NCI-H128 (cell line): ENCODE measurements around the gene DCST1.

ENCODE experiments used
- DNase-seq: peaks from one replicate; lab custom pipeline; 2025; ENCODE audit not compliant: unreplicated experiment; lab: John Stamatoyannopoulos, UW

The DCST1 gene

DNA sequence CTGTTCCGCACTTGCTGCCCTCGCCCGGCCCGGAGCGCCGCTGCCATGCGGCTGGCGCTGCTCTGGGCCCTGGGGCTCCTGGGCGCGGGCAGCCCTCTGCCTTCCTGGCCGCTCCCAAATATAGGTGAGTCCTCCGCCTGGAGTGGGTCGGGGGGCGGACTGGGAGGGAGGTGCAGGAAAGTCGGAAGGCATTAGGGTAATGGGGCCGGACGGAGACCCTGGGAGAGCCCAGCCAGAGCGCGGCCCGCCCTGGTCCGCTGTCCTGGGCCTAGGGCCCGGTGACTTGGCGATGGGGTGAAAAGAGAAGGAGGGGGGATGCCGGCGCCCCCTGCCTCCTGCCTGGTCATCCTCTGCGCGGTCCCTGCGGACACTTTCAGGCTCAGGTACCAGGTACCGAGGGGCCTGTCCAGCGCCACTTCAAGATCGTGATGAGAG, 17.7 kb downstream of the DCST1 start:
- DNase-seq = no peak

DNA sequence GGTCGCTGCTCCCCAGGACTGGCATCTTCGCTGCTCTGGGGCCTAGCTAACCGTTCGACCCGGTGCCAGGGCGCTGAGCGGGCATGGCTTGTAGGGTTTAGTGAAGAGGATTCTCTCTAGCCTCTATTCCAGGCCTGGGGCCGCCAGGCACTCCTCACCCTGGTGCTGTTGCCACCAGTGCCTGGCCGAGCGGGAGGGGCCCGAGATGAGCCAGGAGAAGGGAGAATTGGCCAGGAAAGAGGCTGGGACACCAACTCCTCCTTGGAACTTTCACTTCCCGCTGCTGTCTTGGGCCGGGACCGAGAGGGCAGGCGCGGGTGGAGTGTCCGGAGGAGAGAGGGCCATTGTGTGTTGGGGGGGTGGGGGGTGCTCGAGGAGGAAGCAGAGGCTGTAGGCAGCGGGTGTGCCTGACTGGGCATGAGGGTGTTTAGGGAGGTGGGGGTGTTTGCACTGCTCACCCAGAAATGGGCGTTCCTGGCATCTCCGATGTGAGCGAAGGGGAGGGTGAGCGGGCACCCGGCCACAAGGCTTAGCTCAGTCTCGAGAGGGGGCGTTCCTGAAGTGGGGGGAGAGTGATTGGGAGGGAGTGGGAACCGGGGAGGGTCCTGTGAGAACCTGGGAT, 18.3 kb downstream of the DCST1 start:
- peak; percentile 34 for DNase-seq

DNA sequence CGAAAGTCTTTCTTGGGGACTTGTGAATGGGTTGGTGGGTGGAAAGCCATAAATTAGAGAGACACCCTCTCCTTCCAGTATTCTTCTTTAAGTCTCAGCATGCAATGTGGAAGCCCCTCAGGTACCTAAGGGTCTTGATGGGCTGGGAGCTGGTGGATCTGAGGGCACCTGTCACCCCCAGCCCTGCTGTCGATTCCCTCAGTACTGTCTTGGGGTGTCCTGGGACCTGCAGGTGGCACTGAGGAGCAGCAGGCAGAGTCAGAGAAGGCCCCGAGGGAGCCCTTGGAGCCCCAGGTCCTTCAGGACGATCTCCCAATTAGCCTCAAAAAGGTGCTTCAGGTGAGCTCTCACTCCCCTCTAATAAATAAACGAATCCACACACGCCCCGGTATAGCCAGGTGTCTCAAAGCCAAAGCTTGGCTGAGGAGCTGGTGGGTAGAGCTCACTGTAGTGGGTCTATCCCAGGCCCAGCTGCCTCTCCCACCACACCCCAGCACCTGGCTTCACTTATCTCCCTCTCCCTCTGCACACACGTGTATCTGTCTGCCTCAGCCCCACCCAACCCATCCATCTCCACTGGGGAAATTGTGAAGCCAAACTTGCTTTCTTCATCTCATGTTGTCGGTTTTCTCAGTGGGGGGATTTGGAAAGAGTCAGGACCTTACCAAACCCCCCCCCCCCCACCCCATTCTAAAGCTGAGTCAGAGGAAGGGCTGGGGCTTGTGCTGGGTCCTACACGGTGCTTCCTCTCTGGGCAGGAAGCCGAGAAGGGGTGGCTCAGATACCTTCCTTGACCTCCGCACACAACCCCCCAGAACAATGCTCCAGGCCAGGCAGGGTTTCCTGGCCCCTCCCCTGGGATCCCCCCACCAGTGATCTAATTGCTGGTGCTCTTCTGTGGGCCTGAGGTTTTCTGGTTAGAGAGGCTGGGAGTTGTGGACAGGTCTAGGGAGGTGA, 19.1 kb downstream of the DCST1 start:
- DNase-seq = no peak

GRCh38 chr1:155053531-155054105, 20.0 kb downstream of the DCST1 start:
- no peak for DNase-seq

- DNase-seq = no peak
Observed at GRCh38 chr1:155057104-155057503, 23.5 kb downstream of the DCST1 start.

DNA sequence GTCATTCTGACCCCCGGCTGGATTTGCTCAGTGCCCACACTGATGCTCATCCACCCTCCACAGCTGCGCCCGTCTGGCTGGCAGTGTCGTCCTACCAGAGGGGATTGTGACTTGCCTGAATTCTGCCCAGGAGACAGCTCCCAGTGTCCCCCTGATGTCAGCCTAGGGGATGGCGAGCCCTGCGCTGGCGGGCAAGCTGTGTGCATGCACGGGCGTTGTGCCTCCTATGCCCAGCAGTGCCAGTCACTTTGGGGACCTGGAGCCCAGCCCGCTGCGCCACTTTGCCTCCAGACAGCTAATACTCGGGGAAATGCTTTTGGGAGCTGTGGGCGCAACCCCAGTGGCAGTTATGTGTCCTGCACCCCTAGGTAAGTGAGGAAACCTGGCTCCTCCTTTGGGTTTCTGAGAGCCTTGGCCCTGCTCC, 24.2 kb downstream of the DCST1 start:
- DNase-seq = no peak

DNA sequence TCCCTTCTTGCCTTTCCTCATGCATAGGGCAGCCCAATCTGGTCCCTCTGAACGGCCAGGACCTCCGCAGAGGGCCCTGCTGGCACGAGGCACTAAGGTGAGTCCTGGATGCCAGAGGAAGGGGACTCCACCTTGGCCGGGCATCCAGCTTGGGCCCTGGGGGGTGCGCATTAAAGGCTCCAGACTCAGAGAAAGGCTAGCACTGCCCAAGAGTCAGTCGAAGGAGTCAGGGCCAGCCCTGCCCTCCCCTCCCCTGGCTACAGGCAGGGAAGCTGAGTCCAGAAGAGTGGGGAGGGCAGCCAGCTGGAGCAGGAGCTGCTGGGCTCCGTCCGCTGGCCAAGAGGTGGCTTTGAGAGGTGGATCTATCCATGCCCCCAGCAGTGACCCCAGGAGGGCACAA, 27.1 kb downstream of the DCST1 start:
- no peak for DNase-seq

GRCh38 chr1:155061381-155062150, 27.9 kb downstream of the DCST1 start:
- DNase-seq = peak; percentile 95

DNA sequence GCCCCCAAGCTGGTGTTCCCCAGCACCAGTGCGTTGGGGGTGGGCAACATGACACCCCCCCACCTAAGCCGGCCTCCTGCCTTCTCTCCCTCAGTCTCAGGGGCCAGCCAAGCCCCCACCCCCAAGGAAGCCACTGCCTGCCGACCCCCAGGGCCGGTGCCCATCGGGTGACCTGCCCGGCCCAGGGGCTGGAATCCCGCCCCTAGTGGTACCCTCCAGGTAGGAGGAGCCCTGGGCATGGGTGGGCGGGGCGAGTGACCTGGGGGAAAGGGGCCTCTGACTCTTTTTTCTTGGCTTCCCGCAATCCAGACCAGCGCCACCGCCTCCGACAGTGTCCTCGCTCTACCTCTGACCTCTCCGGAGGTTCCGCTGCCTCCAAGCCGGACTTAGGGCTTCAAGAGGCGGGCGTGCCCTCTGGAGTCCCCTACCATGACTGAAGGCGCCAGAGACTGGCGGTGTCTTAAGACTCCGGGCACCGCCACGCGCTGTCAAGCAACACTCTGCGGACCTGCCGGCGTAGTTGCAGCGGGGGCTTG, 28.6 kb downstream of the DCST1 start:
- no peak for DNase-seq

DNA sequence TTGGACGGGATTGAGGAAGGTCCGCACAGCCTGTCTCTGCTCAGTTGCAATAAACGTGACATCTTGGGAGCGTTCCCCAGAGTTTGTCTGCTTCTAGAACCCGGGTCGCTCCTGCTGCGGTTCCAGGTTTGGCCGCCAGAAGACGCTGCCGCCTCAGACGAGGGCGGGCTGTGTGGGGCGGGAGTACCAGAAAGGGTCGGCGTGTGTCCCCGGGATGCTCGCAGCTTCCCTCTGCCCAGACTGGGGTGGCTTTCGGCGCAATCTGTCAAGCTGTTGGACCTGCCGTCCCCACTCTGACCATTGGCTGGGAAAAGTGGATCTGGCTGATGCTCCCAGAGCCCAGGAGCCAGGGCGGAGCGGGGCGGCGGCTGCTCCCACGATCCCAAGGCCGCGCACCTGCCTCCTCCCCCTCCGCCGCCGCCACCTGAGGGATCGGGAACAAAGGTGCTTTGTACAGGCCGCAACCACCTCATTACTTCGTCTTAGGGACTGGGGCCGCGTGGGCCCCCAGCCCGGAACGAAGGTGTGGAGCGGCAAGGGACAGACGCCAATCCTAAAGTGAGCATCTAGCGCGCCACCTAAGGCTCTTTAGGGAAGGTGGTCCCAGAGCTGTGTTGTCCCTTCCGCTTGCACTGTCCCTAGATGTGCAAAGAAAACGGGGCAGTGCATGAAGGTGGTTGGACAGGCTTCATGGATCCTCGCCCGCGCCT, 29.2 kb downstream of the DCST1 start:
- DNase-seq = peak; percentile 58

GRCh38 chr1:155063550-155064110, 30.0 kb downstream of the DCST1 start, which contains the start of gene EFNA4:
EFNA4 (plus strand) TSS chr1:155063740; CDS start chr1:155063824, 84 bp downstream.
- DNase-seq = peak; percentile 41

DNA sequence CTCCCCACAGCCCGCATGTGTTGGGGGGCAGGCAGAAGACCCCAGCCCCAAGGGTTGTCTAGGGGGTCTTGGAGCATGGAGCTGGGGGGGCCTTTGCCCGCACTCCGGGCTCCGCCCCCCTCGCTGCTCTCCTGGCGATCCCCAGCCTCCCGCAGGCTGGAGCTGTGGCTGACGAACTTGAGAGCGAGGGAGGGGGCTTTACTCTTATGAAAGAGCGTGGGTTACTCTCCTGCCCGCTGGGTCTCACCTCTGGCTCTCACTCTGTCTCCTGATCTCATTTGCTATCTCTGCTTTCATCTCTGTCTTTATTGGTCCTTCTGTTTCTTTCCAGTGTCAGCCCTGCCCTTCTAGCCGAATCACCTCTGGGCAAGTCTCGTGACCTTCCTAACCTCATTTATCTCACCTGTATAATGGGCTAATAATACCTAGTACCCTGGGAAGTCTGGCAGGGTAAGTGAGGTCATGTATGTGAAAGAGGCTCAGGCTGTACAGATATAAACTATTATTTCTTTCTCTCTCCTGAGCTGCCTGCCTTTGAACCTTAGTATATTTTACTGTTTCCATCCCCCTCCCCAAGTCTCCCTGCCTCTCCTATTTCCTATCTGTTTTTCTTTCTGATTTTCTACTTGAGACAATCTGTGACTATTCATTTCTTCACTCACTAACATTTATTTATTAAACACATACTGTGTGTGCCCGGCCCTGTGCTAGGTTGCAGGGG, 30.6 kb downstream of the DCST1 start:
- peak; percentile 50 for DNase-seq

DNA sequence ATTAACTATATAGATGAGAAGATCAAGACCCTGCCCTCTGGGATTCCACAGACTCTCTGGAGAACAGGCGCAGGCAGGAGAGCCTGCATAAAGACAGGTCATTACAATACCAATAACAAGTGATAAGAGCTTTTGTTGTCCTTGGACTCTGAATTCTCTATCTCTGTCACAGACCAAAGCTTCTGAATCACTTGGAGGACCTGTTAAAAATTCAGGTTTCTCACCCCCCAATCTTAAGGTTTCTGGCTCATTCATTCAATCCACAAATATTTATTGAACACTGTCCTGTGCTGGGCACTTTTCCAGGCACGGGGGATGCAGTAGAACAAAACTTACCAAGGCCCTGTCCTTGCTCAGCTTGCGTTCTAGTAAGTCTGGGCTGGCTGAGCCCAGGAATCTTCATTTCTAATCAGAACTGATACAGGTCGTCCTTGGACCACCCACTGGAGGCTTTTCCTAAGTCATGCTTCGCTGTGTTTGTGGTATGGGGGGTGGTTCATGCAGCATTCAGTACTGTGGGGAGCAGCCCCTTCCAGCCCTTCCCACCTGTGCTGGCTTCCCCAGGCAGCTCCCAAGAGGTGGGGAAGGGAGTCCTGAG, 31.3 kb downstream of the DCST1 start:
- DNase-seq = no peak

DNA sequence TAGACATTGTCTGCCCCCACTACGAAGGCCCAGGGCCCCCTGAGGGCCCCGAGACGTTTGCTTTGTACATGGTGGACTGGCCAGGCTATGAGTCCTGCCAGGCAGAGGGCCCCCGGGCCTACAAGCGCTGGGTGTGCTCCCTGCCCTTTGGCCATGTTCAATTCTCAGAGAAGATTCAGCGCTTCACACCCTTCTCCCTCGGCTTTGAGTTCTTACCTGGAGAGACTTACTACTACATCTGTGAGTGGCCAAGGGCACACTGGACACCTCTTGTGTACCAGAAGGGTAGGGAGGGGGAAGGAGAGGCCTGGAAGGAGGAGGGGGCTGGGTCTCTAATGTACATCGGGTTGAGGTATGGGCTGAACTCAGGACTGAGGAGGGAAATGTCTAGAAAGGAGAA, 33.2 kb downstream of the DCST1 start:
- no peak for DNase-seq

- no peak for DNase-seq
Observed at GRCh38 chr1:155068599-155068998, 35.0 kb downstream of the DCST1 start.

DNA sequence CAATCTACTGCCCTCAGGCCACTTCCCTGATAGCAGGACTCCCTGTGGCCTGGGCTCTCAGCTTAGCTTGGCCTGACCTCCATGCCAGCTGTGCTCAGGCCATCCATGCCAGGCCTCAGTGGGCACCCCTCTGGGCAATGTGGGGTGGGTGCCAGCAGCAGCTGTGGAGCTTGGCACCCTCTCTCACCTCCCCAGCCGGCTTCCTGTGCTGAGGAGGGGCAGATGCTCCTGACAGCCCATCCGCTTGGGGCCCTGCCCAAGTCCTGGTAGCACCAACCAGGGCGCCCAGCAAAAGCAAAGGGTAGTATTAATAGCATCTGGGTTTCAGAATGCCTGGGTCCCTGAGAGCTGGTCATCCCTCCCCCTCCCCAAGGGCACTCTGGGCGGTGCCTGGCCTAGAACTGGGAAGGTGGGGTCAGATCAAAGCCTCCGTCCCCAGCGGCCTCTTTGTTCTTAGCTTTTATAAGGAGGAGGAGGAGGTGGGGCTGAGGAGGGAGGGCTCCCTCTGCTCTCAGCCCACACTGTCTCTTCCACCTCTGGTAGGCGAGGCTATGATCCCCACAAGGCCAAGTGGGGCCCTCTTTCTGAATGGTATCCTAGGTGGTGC, 36.0 kb downstream of the DCST1 start:
- no peak for DNase-seq

DNA sequence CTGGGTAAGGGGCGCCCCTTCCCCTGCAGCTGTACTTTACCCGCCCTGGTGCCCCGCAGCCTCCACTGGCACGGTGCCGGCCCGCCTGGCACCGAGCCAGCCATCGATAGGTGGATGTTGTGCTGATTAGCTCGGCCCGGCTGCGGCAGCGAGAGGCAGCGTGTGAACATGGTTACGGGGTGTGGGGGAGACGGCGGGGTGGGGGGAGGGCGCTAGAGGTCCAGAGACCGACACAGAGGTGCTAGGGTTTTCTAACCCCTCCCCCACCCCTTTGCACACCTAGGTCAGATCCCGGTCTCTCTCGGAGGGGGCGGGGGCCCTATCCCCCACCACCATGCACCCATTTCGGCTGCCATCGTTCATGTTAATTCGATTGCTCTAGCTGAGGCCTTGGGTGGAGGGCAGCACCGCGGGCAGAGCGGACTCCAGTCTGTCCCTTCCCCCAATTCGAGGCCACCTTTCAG, 36.6 kb downstream of the DCST1 start:
- DNase-seq = peak; percentile 48
